RWPE1 (cell line): ENCODE measurements around the gene PTPRN2.

Experiments used
- CTCF ChIA-PET: fragments of 350-600 bp; sonication (Branson Sonifier 250); formaldehyde crosslinking; extraction: SDS; loops from one replicate; lab custom pipeline; 2021; lab: Yijun Ruan, JAX
- POLR2A ChIA-PET: fragments of 400-600 bp; formaldehyde crosslinking; extraction: SDS; loops from one replicate; lab custom pipeline; 2020; ENCODE audit warnings: antibody characterized with exemption; ENCODE audit not compliant: low non-redundant PET; lab: Yijun Ruan, JAX
- DNase-seq: peaks from one replicate; pipeline ENCODE4 v3.0.0; 2012; ENCODE audit warnings: low spot score
- H3K27ac ChIP-seq: fragments of 450-650 bp; 2 replicates; pipeline ENCODE4 v1.5.1; 2017
- CTCF ChIP-seq: fragments of 450-650 bp; conservative IDR thresholded peaks from 2 replicates; pipeline ENCODE4 v1.5.1; 2017; ENCODE audit warnings: low read depth, mild to moderate bottlenecking

PTPRN2 gene

GRCh38 chr7:158558816-158559215 is 28.8 kb downstream of the PTPRN2 start:
- ChIA-PET POLR2A (interaction anchor here (0.8 kb wide), 1 partner anchor 14 kb away, joined by 3 read pairs; no protein-coding TSS in a partner anchor), CTCF (no interaction called here)
- DNase-seq = no peak
- no peak for TF ChIP-seq CTCF
- H3K27ac ChIP-seq = no peak overlapping the region

- no peak for TF ChIP-seq CTCF
- ChIA-PET POLR2A (no interaction called here), CTCF (no interaction called here)
- H3K27ac ChIP-seq = no peak overlapping the region
- no peak for DNase-seq
Observed at GRCh38 chr7:158557441-158557755, 30.2 kb downstream of the PTPRN2 start.

GRCh38 chr7:158556721-158557440 is 30.7 kb downstream of the PTPRN2 start:
- POLR2A ChIA-PET = no interaction called here
- no peak for TF ChIP-seq CTCF

GRCh38 chr7:158555034-158555520 is 32.5 kb downstream of the PTPRN2 start:
- H3K27ac ChIP-seq = no peak overlapping the region
- no peak for DNase-seq
- no peak for TF ChIP-seq CTCF
- ChIA-PET CTCF (no interaction called here), POLR2A (no interaction called here)

More at GRCh38 chr7:158556721-158557440, 30.7 kb downstream of the PTPRN2 start:
- no peak for DNase-seq
- CTCF ChIA-PET = no interaction called here
- no peak overlapping the region for H3K27ac ChIP-seq

GRCh38 chr7:158550886-158551452 is 36.7 kb downstream of the PTPRN2 start:
- POLR2A ChIA-PET = no interaction called here
- no peak overlapping the region for H3K27ac ChIP-seq
- TF ChIP-seq CTCF = no peak
- CTCF ChIA-PET = no interaction called here
- no peak for DNase-seq

GRCh38 chr7:158550394-158550700 is 37.3 kb downstream of the PTPRN2 start:
- DNase-seq = no peak
- no peak for TF ChIP-seq CTCF
- H3K27ac ChIP-seq = no peak overlapping the region
- CTCF ChIA-PET = no interaction called here
- POLR2A ChIA-PET = no interaction called here
